GM12891 (cell line): ENCODE measurements around the gene SULT1A1.
"Not testable (repeated sequence)": the region's sequence is repeated elsewhere in the genome, so short reads cannot be mapped to it uniquely, and the experiment has no call there.

Experiments
- DNase-seq: peaks from one replicate; pipeline ENCODE4 v3.0.0; 2011; ENCODE audit warnings: low spot score; ENCODE audit not compliant: insufficient read length
- FAIRE-seq: peaks from 2 replicates; lab custom pipeline; 2011; peaks lifted over from hg19 to GRCh38; lab: Jason Lieb, UNC
- PAX5 ChIP-seq: IDR thresholded peaks from 2 replicates; pipeline ENCODE4 v1.6.1; 2011; ENCODE audit warnings: low read length, moderate library complexity, mild to moderate bottlenecking; ENCODE audit not compliant: insufficient read depth, severe bottlenecking
- POLR2A ChIP-seq: IDR thresholded peaks from 2 replicates; pipeline ENCODE4 v1.6.1; 2011; ENCODE audit warnings: low read depth, low read length, control low read depth
- POLR2AphosphoS5 ChIP-seq: IDR thresholded peaks from 2 replicates; pipeline ENCODE4 v1.6.1; 2011; ENCODE audit warnings: low read depth, low read length, control low read depth
- POU2F2 ChIP-seq: IDR thresholded peaks from 2 replicates; pipeline ENCODE4 v1.6.1; 2011; ENCODE audit warnings: low read depth, mild to moderate bottlenecking, control low read depth, low read length, moderate library complexity
- SPI1 ChIP-seq: IDR thresholded peaks from 2 replicates; pipeline ENCODE4 v1.6.1; 2011; ENCODE audit warnings: low read depth, low read length, control low read depth
- TAF1 ChIP-seq: IDR thresholded peaks from 2 replicates; pipeline ENCODE4 v1.6.1; 2011; ENCODE audit warnings: low read depth, low read length, control low read depth

The SULT1A1 gene

DNA sequence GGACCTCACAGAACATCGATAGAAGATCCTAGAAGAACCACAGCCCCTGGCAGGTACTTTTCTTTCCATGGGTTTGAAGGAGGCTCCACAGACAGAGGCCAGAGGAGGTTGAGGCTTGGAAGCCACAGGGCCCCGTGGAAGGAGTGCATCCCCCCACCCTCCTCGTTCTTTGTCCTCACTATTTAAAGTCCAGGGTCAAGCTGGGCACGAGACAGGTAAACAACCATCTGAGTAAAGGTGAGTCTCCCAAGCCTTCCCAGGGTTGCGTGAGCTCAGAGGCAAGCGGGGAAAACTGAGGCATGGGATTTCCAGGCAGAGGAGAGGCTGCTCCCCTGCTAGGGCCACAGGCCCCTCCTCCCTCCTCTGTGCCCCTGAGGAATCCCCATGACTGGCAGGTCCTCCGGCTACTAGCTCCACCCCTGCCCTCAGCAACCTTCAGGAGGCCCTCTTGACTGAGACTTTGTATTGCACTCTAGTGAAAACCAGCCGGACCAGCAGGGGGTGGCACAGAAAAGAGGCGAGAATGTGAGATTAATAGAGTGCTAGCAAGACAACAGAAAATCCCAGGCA is 12.1 kb downstream of the SULT1A1 start:
- FAIRE-seq = no peak
- peak; percentile 41 for DNase-seq
- TF ChIP-seq POLR2A (no peak), SPI1 (no peak), TAF1 (no peak), PAX5 (no peak), POLR2AphosphoS5 (no peak), POU2F2 (no peak)

DNA sequence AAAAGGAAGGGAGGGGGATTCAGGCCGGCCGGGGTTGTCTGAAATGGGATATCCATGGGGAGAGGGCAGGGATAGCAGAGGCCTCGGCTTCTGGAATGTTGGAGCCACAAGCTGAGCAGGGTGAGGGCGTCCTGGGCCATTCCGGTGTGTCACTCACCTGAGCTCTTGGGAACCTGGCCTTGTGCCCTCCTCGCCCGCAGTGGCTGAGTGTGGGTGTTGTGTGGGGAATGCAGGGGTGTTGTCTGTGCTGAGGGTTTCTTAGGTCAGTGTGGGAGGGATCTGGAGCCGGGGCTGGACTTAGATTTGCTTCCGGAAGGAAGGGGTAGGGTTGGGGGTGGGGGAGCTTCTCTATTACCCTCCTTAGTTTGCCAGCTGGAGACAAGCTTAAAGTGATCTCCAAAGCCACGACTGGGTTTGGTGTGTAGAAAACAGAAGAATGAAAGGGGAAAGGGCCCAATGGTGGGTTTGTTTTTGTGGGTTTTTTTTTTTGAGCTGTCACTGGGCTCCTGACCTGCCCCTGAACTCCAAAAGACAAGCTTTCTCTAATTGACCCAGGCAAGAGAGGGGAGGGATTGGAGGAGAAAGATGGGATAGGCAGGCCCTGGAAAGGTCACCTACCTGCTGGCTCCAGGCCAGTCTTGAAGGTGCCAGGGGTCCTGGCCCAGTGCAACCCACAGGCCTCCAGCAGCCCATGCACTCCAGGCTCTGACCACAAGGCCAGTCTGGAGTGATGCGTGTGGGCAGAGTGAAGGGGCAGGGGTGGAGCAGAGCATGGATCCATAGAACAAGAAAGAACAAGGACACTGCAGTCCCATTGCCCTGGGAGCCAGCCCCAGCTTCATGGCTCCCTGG is 12.8 kb downstream of the SULT1A1 start, which contains the start of gene SULT1A2:
Gene SULT1A2 (minus strand): TSS at position 211 of the 852 bp plus-strand sequence. CDS start 1,120 bp downstream, outside the sequence.
- no peak for FAIRE-seq
- DNase-seq = no peak
- TF ChIP-seq POU2F2 (no peak), PAX5 (no peak), TAF1 (no peak), POLR2A (no peak), POLR2AphosphoS5 (no peak), SPI1 (no peak)

DNA sequence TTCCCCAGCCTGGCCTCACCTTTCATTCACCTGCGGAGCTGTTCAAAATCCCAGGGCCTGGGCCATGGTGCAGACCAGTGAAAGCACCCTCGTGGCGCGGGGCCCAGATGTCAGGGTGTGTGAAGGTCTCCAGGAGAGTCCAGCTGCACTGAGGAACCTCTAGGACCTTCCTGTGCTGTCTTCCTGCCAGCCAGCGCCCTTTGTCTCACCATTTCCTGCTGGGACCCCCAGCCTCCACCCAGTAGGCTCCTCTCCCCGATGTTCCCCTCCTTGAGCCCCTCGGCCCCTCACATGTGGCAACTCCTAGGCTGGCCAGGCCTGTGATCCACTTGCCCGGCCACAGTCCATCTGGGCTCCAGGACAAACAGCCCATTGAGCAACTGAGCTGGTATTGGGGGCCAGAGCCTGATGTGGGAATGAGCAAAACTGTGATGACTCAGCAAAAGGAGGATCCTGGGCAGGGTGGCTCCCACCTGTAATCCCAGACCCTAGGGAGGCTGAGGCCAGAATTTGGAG is 13.7 kb downstream of the SULT1A1 start:
- TF ChIP-seq TAF1 = no peak
- no peak for TF ChIP-seq POLR2A
- no peak for TF ChIP-seq PAX5
- no peak for TF ChIP-seq SPI1
- no peak for TF ChIP-seq POLR2AphosphoS5
- no peak for TF ChIP-seq POU2F2
- no peak for FAIRE-seq

DNA sequence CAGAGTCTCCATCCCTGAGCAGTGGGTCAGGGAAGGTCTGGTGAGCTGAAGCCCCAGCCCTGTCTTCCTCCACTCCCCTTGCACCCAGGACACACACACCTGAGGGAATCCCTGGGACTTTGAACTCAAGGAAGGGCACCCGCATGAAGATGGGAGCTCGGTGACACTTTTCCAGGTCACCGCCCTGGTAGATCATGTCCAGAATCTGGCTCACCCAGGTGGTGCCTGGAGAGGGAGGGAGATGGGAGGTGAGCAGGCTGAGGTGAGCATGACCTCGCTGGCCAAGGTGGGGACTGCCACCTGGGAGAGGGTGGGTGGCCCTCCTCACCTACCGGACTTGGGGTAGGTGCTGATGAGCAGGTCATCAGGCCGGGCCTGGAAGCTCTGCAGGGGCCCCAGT is 14.4 kb downstream of the SULT1A1 start:
- not testable (repeated sequence) for DNase-seq, FAIRE-seq

More for the DNA sequence above, 13.7 kb downstream of the SULT1A1 start:
- DNase-seq = no peak

DNA sequence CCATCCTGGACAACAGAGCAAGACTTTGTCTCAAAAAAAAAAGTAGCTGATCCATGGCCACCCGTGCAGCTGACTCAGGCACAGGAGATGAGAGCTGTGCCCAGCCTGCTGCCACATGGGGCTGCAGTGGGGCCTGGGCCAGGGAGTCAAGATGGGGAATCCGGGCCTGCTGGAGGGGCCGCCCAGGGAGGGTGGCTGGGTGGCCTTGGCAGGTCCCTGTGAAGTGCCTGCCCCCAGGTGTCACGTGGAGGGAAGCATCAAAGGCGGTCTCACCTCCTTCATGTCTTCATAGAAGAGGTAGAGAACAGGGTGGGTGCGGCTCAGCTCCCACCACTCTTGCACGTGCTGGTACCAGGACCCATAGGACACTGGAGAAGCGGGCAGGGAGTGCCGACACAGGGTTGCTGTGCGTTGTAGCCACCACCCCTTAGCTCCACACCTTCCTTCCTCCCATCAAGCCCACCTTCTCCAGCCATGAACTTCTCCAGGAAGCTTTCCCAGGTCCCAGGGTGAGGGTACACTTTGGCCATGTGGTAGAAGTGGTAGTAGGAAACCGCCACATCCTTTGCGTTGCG is 16.8 kb downstream of the SULT1A1 start:
- DNase-seq (no peak), FAIRE-seq (no peak)
- no peak for TF ChIP-seq POLR2AphosphoS5
- TF ChIP-seq POLR2A = no peak
- TF ChIP-seq POU2F2 = no peak
- TF ChIP-seq TAF1 = no peak
- TF ChIP-seq SPI1 = no peak

DNA sequence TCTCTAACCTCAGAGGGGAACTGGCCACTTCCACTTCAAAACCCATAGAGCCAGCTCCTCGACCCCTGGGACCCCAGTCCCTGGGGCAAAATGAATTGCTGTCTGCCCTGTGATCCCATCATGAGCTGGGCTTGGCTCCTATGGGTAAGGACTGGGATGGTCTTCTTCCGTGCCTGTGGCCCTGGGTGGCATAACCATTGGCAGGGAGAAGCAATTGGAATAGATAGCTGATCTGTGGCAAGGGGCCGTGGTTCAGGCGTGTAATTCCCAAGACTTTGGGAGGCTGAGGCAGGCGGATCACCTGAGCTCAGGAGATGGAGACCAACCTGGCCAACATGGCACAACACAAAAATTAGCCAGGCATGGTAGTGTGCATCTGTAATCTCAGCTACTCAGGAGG is 17.3 kb downstream of the SULT1A1 start:
- FAIRE-seq = no peak
- TF ChIP-seq SPI1 (no peak), POLR2AphosphoS5 (no peak), POLR2A (no peak), TAF1 (no peak), POU2F2 (no peak), PAX5 (no peak)
- no peak for DNase-seq

DNA sequence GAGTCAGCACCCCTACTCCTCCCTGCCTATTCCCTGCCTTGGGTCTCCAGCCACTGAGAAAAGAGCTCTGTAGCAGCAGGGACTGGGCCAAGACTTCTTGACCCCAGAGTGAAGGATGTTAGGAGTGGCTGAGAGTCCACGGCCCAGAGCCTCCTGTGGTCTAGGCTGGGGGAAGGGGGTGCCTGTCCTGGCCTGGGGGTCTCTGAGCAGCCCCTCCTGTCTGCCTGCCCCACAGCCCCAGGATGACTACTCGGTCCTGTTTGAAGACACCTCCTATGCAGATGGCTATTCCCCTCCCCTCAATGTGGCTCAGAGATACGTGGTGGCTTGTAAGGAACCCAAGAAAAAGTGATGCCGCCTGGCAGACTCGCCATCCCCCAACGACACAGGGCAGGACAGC is 18.5 kb downstream of the SULT1A1 start:
- FAIRE-seq (no peak), DNase-seq (no peak)
- TF ChIP-seq TAF1 (no peak), POLR2A (no peak), SPI1 (no peak), PAX5 (no peak), POU2F2 (no peak), POLR2AphosphoS5 (no peak)

DNA sequence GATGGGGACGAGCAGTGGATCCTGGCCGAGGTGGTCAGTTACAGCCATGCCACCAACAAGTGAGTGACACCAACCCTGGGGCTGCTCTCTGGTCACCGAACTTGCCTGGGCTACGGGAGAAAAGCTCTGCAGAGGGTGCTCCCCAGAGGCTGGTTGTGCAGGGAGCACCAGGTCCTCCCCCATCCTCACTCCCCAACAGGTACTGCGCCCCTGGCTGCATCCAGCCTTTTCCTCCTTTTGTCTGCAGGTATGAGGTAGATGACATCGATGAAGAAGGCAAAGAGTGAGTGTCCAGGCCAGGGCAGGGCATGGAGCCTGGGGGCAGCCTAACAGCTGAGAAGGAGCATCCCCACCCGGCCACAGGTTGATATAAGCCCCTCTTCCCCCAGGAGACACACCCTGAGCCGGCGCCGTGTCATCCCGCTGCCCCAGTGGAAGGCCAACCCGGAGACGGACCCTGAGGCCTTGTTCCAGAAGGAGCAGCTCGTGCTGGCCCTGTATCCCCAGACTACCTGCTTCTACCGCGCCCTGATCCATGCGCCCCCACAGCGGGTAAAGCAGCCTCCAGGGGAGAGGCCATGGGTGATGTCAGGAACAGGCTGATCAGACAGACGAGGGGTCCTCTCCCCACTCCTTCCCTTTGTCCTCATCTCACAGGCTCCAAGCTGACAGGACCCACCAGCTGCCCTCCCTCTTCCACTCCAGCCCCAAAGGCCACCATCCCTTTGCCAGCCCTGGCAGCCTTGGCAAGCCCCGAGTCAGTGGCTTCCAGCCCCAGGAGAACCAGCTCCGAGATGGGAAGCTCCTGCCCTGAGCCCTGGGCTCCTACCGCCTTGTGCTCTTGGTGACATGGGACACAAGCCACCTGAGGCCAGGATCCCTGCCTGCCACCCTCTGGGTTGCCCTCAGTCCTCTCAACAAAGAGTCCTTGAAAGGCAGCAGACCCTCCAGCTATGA is 19.2 kb downstream of the SULT1A1 start:
- TF ChIP-seq POU2F2 (no peak), POLR2AphosphoS5 (no peak), TAF1 (no peak), SPI1 (no peak), PAX5 (no peak), POLR2A (no peak)
- DNase-seq = no peak
- FAIRE-seq = no peak

DNA sequence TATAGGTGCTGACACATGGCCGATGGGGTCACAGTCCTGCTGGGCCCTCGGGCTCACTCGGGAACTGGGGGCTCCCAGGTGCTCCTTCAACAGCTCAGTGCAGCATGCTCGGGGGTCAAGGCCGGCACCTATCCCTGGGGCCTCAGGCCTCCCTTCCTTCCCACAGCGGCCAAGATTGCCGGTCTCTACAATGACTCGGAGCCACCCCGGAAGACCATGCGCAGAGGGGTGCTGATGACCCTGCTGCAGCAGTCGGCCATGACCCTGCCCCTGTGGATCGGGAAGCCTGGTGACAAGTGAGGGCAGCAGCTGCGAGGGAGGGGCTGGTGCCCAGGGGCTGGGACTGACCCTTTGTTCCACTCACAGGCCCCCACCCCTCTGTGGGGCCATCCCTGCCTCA is 19.9 kb downstream of the SULT1A1 start:
- no peak for TF ChIP-seq PAX5
- no peak for TF ChIP-seq TAF1
- TF ChIP-seq POLR2AphosphoS5 = no peak
- no peak for TF ChIP-seq POLR2A
- DNase-seq (no peak), FAIRE-seq (no peak)
